HepG2 (cell line): ENCODE results near the gene ANTXR1. TPM values are rescaled to one million over a fixed set of nuclear protein-coding genes. Genes with fewer than 3 reads are reported as not detected.

ENCODE experiments used
- ATF3 ChIP-seq: sonication (generic); formaldehyde crosslinking; IDR thresholded peaks from 2 replicates; pipeline ENCODE4 v1.4.0; 2020; ENCODE audit warnings: missing genetic modification reagents
- GTF3A ChIP-seq: sonication (generic); formaldehyde crosslinking; conservative IDR thresholded peaks from 2 replicates; pipeline ENCODE4 v1.4.0; 2020; ENCODE audit warnings: mild to moderate bottlenecking, missing genetic modification reagents
- HMG20A ChIP-seq: IDR thresholded peaks from 2 replicates; pipeline ENCODE4 v1.6.1; 2016; ENCODE audit warnings: borderline replicate concordance
- HNF4A ChIP-seq: sonication (generic); formaldehyde crosslinking; IDR thresholded peaks from 2 replicates; pipeline ENCODE4 v1.4.0; 2020; ENCODE audit warnings: missing genetic modification reagents
- MLX ChIP-seq: IDR thresholded peaks from 2 replicates; pipeline ENCODE4 v1.6.1; 2016
- MTA1 ChIP-seq: sonication (generic); formaldehyde crosslinking; IDR thresholded peaks from 2 replicates; pipeline ENCODE4 v1.4.0; 2020; ENCODE audit warnings: missing genetic modification reagents, mild to moderate bottlenecking, borderline replicate concordance
- MTA3 ChIP-seq: sonication (generic); formaldehyde crosslinking; IDR thresholded peaks from 2 replicates; pipeline ENCODE4 v1.4.0; 2020; ENCODE audit warnings: missing genetic modification reagents
- POLR2A ChIP-seq, 2 experiments: IDR thresholded peaks; 2 replicates each; pipeline ENCODE4 v1.6.1; 2011; ENCODE audit warnings: low read depth in 2 of 2, low read length in 2 of 2, mild to moderate bottlenecking in 1 of 2, moderate library complexity in 1 of 2; ENCODE audit not compliant: insufficient read depth in 1 of 2
- PPARG ChIP-seq: conservative IDR thresholded peaks from 2 replicates; pipeline ENCODE4 v1.6.1; 2016; ENCODE audit warnings: missing biosample characterization, missing genetic modification reagents
- TBP ChIP-seq: sonication (generic); formaldehyde crosslinking; IDR thresholded peaks from 2 replicates; pipeline ENCODE4 v1.5.0; 2020; ENCODE audit warnings: missing genetic modification reagents
- U2AF1 ChIP-seq: fragments of 200-400 bp; formaldehyde crosslinking; optimal IDR thresholded peaks from 2 replicates; pipeline ENCODE3; 2017; ENCODE audit warnings: mild to moderate bottlenecking, low read depth, low read length
- ZNF263 ChIP-seq: sonication (generic); formaldehyde crosslinking; IDR thresholded peaks from 2 replicates; pipeline ENCODE4 v1.4.0; 2020; ENCODE audit warnings: missing genetic modification reagents
- ZNF503 ChIP-seq: sonication (generic); formaldehyde crosslinking; IDR thresholded peaks from 2 replicates; pipeline ENCODE4 v1.4.0; 2020; ENCODE audit warnings: missing genetic modification reagents
- ZNF510 ChIP-seq: sonication (generic); formaldehyde crosslinking; IDR thresholded peaks from 2 replicates; pipeline ENCODE4 v1.4.0; 2020; ENCODE audit warnings: low read depth, mild to moderate bottlenecking, missing genetic modification reagents
- ZNF609 ChIP-seq: sonication (generic); formaldehyde crosslinking; IDR thresholded peaks from 2 replicates; pipeline ENCODE4 v1.4.0; 2020; ENCODE audit warnings: mild to moderate bottlenecking, missing genetic modification reagents, borderline replicate concordance
- polyA plus RNA-seq, 8 experiments: library from polyadenylated mRNA; depleted of rRNA in 3 of 8; stranded (reverse) in 7 of 8; unstranded in 1 of 8; fragments of >200 nt; fragmentation: Illumina TruSeq in 4 of 8; extraction: Trizol in 4 of 8; gene quantifications; 2 replicates each; pipeline versions ENCODE4 v1.2.1 to v1.2.3, GENCODE V29; 2011 to 2016; ENCODE audit warnings: low read depth in 4 of 8, missing spikeins in 1 of 8, mixed read lengths in 1 of 8; ENCODE audit not compliant: insufficient read depth in 1 of 8
- total RNA-seq, 5 experiments: library from RNA; depleted of rRNA; stranded (reverse); fragments of >200 nt; fragmentation: Illumina TruSeq; extraction: Trizol; gene quantifications; 2 replicates each; pipeline ENCODE4 v1.2.3, GENCODE V29; 2016; ENCODE audit warnings: low read depth in 1 of 5
- TF ChIP-seq, protein P1 (sequence below): sonication (generic); formaldehyde crosslinking; IDR thresholded peaks from 2 replicates; pipeline ENCODE4 v1.4.0; 2020; ENCODE audit warnings: missing genetic modification reagents
- TF ChIP-seq, protein P2 (sequence below): sonication (generic); formaldehyde crosslinking; IDR thresholded peaks from 2 replicates; pipeline ENCODE4 v1.5.1; 2020; ENCODE audit warnings: mild to moderate bottlenecking, missing genetic modification reagents

The ANTXR1 gene
- total and polyA plus RNA-seq, 2 of the 13 experiments (the other 11 are each of a cell fraction or from before 2014, with no cell fraction given) = 4.5 to 12.7 TPM

DNA sequence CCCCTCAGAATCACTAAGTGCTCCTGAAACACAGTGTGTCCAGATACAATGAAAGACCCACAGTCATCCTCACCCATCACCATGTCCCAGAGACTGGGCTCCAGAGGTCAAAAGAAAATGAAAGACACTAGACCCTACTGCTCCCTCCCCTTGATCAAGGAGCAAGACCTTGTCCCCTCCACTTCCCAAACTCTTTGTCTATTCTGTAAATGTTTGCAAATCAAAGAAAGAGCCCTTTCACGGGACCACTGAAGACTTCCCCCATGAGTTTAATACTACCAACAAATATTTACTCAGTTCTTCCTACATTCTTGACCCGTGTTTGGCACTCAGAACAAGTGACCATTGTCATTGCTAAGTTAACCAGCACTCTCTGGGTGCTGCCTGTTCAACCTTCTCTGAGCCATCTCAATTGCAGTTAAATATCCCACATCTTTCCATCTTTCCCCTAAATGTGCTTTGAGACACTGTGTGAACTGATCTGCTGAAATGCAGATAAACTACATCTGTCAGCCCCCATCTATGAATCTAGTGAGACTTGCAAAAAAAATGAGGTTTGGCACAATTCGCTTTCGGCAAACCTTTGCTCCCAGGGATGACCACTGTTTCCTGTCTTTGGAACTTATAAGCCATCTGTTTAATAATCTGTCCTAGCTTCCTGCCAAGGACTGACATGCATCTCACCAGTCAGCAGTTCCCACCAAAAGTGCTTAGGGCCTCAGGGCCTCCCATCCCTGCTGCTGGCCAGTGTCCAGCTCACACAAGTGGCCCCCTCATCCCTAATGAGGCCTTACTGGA is 203.8 kb downstream of the ANTXR1 start (continued):
- TF ChIP-seq PPARG (CRISPR knock-in tag) (peak; percentile 76), ATF3 (CRISPR knock-in tag) (0 out of 2 replicates have a peak, but pooled peaks have one; percentile 11), POLR2A (IDR thresholded peaks at IDR 0.05; ENCODE audit: insufficient read depth in 1 of 2, low read depth in 2 of 2, low read length in 2 of 2) (peak; percentile 22 to 55; a peak in 3 of 4 replicates), GTF3A (no peak), MLX (CRISPR knock-in tag) (peak; percentile 75; the same call in 1 of the 2 replicates), U2AF1 (peak; percentile 41), ZNF609 (CRISPR knock-in tag) (peak; percentile 91), TBP (CRISPR knock-in tag) (no peak), ZNF510 (no peak), MTA3 (no peak), MTA1 (CRISPR knock-in tag) (no peak; the same call in 1 of the 2 replicates), ZNF503 (peak; percentile 84), HMG20A (CRISPR knock-in tag) (peak; percentile 95), HNF4A (CRISPR knock-in tag) (peak; percentile 92), ZNF263 (CRISPR knock-in tag) (peak; percentile 95)
- TF ChIP-seq, protein P1, sequence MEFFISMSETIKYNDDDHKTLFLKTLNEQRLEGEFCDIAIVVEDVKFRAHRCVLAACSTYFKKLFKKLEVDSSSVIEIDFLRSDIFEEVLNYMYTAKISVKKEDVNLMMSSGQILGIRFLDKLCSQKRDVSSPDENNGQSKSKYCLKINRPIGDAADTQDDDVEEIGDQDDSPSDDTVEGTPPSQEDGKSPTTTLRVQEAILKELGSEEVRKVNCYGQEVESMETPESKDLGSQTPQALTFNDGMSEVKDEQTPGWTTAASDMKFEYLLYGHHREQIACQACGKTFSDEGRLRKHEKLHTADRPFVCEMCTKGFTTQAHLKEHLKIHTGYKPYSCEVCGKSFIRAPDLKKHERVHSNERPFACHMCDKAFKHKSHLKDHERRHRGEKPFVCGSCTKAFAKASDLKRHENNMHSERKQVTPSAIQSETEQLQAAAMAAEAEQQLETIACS (CRISPR knock-in tag) = no peak
- TF ChIP-seq, protein P2, sequence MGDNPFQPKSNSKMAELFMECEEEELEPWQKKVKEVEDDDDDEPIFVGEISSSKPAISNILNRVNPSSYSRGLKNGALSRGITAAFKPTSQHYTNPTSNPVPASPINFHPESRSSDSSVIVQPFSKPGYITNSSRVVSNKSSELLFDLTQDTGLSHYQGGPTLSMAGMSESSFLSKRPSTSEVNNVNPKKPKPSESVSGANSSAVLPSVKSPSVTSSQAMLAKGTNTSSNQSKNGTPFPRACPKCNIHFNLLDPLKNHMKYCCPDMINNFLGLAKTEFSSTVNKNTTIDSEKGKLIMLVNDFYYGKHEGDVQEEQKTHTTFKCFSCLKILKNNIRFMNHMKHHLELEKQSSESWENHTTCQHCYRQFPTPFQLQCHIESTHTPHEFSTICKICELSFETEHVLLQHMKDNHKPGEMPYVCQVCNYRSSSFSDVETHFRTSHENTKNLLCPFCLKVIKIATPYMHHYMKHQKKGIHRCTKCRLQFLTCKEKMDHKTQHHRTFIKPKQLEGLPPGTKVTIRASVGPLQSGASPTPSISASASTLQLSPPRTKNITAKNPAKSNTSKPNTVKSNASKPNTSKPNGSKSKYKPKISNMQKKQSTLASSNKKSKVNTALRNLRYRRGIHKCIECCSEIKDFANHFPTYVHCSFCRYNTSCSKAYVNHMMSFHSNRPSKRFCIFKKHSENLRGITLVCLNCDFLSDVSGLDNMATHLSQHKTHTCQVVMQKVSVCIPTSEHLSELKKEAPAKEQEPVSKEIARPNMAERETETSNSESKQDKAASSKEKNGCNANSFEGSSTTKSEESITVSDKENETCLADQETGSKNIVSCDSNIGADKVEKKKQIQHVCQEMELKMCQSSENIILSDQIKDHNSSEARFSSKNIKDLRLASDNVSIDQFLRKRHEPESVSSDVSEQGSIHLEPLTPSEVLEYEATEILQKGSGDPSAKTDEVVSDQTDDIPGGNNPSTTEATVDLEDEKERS = peak; percentile 80; the same call in 1 of the 2 replicates
